ENCODE data around the gene TTC8.

GRCh38 chr14:88901991-88902390 lies 77.5 kb downstream of the TTC8 start:
- TF ChIP-seq CTCF (IDR thresholded peaks at IDR 0.05) (no peak), POLR2AphosphoS5 (IDR thresholded peaks at IDR 0.05) (no peak), POLR2A (IDR thresholded peaks at IDR 0.05) (no peak)
